GM12878 (cell line): ENCODE data around the gene NEUROD1. TPM values are rescaled to one million over a fixed set of nuclear protein-coding genes. Genes with fewer than 3 reads are reported as not detected.

Source experiments
- ATAC-seq: fragments of 200-7000 bp; cut with Tn5 transposase; 3 replicates; pipeline ENCODE4 v1.9.1; 2020; ENCODE audit warnings: mild to moderate bottlenecking, moderate library complexity
- BruUV-seq: library from RNA; stranded (reverse); fragments of 400-500 nt; replicated peaks from 2 replicates; lab custom pipeline; 2021; lab: Mats Ljungman, UMichigan
- CTCF ChIA-PET: fragments of 300-600 bp; sonication (Branson Sonifier 250); formaldehyde crosslinking; extraction: SDS; loops from one replicate; lab custom pipeline; 2021; ENCODE audit warnings: inconsistent platforms; lab: Yijun Ruan, JAX
- POLR2A ChIA-PET: fragments of 350-600 bp; formaldehyde crosslinking; extraction: SDS; loops from one replicate; lab custom pipeline; 2021; ENCODE audit warnings: inconsistent platforms; lab: Charles Lee
- RAD21 ChIA-PET: fragments of 300-600 bp; sonication (Branson Sonifier 250); formaldehyde crosslinking; loops from one replicate; lab custom pipeline; 2023; ENCODE audit warnings: antibody characterized with exemption; ENCODE audit not compliant: unreplicated experiment; lab: Charles Lee
- SMC1A ChIA-PET: fragments of 300-600 bp; sonication (Branson Sonifier 250); formaldehyde crosslinking; loops from one replicate; lab custom pipeline; 2023; ENCODE audit not compliant: unreplicated experiment, uncharacterized antibody; lab: Charles Lee
- DNase-seq: peaks from one replicate; pipeline ENCODE4 v3.0.0-alpha.2; 2011; ENCODE audit warnings: low read depth, low spot score
- FAIRE-seq: peaks from 3 replicates; lab custom pipeline; 2011; peaks lifted over from hg19 to GRCh38; lab: Jason Lieb, UNC
- H2AFZ ChIP-seq: 2 replicates; pipeline ENCODE4 v1.6.0; 2011; ENCODE audit warnings: low read depth, low read length, control low read depth; ENCODE audit not compliant: control insufficient read depth
- H3K27ac ChIP-seq: 2 replicates; pipeline ENCODE4 v1.5.1; 2011; ENCODE audit warnings: control low read depth; ENCODE audit not compliant: control insufficient read depth, insufficient read depth
- H3K27me3 ChIP-seq, 2 experiments: replicated peaks in 1 of 2; 2 replicates each; pipeline versions ENCODE4 v1.6.0 to v1.6.1; 2011; ENCODE audit warnings: low read length in 1 of 2; ENCODE audit not compliant: control insufficient read depth in 2 of 2, insufficient read depth in 2 of 2
- H3K36me3 ChIP-seq, 2 experiments: 2 replicates each; pipeline ENCODE4 v1.5.1; 2011; ENCODE audit warnings: low read length in 1 of 2; ENCODE audit not compliant: control insufficient read depth in 2 of 2, insufficient read depth in 2 of 2
- H3K4me1 ChIP-seq: 2 replicates; pipeline ENCODE4 v1.6.1; 2011; ENCODE audit warnings: mild to moderate bottlenecking, low read length, moderate library complexity, mixed read lengths; ENCODE audit not compliant: control insufficient read depth, insufficient read depth
- H3K4me2 ChIP-seq: 2 replicates; pipeline ENCODE4 v1.6.0; 2011; ENCODE audit warnings: control low read depth; ENCODE audit not compliant: control insufficient read depth, insufficient read depth
- H3K4me3 ChIP-seq: fragments of 200-600 bp; sonication (generic); 2 replicates; pipeline ENCODE4 v1.5.1; 2016
- H3K79me2 ChIP-seq: 2 replicates; pipeline ENCODE4 v1.6.0; 2011; ENCODE audit warnings: low read length; ENCODE audit not compliant: control insufficient read depth, insufficient read depth
- H3K9ac ChIP-seq: 2 replicates; pipeline ENCODE4 v1.8.0; 2011; ENCODE audit warnings: low read length, control low read depth, mixed read lengths; ENCODE audit not compliant: control insufficient read depth, insufficient read depth
- H3K9me3 ChIP-seq: replicated peaks from 3 replicates; pipeline ENCODE4 v1.5.1; 2011; ENCODE audit warnings: mild to moderate bottlenecking, low read length; ENCODE audit not compliant: control insufficient read depth, insufficient read depth
- H4K20me1 ChIP-seq: 2 replicates; pipeline ENCODE4 v1.6.0; 2011; ENCODE audit not compliant: control insufficient read depth, insufficient read depth
- CREB1 ChIP-seq: IDR thresholded peaks from 2 replicates; pipeline ENCODE4 v1.6.1; 2012; ENCODE audit warnings: low read depth, mild to moderate bottlenecking, inconsistent platforms
- NFIC ChIP-seq: IDR thresholded peaks from 2 replicates; pipeline ENCODE4 v1.6.1; 2012; ENCODE audit warnings: low read depth, mild to moderate bottlenecking, inconsistent platforms, low read length, moderate library complexity
- RBBP5 ChIP-seq: fragments of 200-600 bp; sonication (generic); conservative IDR thresholded peaks from 2 replicates; pipeline ENCODE4 v1.6.1; 2016
- SMC3 ChIP-seq: IDR thresholded peaks from 2 replicates; pipeline ENCODE4 v1.6.1; 2011; ENCODE audit warnings: low read length, improper control_type of control experiment, borderline replicate concordance
- SP1 ChIP-seq: IDR thresholded peaks from one replicate; pipeline ENCODE4 v1.6.1; 2011; ENCODE audit warnings: low read depth, low read length
- SREBF2 ChIP-seq: IDR thresholded peaks from 2 replicates; pipeline ENCODE4 v1.6.1; 2012; ENCODE audit warnings: mild to moderate bottlenecking, low read length
- TAF1 ChIP-seq: IDR thresholded peaks from 2 replicates; pipeline ENCODE4 v1.6.1; 2011; ENCODE audit warnings: mild to moderate bottlenecking, low read depth, low read length, borderline replicate concordance
- TBL1XR1 ChIP-seq: IDR thresholded peaks from 2 replicates; pipeline ENCODE4 v1.6.1; 2012; ENCODE audit warnings: low read depth, low read length, improper control_type of control experiment
- in situ Hi-C: fragments of 300-500 bp; cut with MboI; formaldehyde crosslinking; loops from 9 replicates; pipeline ENCODE4 v1.14.3; 2018; ENCODE audit warnings: mixed read lengths
- intact Hi-C: fragments of 100-400 bp; cut with micrococcal nuclease; formaldehyde crosslinking; loops from one replicate; pipeline ENCODE4 v1.14.2; 2022; ENCODE audit not compliant: unreplicated experiment
- polyA plus RNA-seq, 11 experiments: library from polyadenylated mRNA; depleted of rRNA in 4 of 11; unstranded in 6 of 11; stranded (reverse) in 5 of 11; fragments of >200 nt; fragmentation: Nextera tagmentation in 4 of 11; fragmentation: Illumina TruSeq in 1 of 11; extraction: Ambion mirVana in 4 of 11; extraction: Trizol in 1 of 11; gene quantifications; 1 replicate in 1 of 11; 2 replicates in 10 of 11; pipeline versions ENCODE4 v1.2.1 to v1.2.3, GENCODE V29; 2011 to 2016; ENCODE audit warnings: inconsistent platforms in 2 of 11, missing spikeins in 2 of 11, low read depth in 1 of 11
- total RNA-seq, 4 experiments: library from RNA; depleted of rRNA in 3 of 4; stranded (reverse); fragments of >200 nt in 3 of 4; fragmentation: Illumina TruSeq in 1 of 4; extraction: Trizol in 1 of 4; gene quantifications; 2 replicates each; pipeline versions ENCODE4 v1.2.1 to v1.2.3, GENCODE V29; 2013 to 2021
- TF ChIP-seq, protein P1 (sequence below): fragments of 450-650 bp; IDR thresholded peaks from 2 replicates; pipeline ENCODE4 v1.6.1; 2018; ENCODE audit warnings: mild to moderate bottlenecking, low read depth, moderate library complexity; ENCODE audit not compliant: partially characterized antibody
- TF ChIP-seq, protein P2 (sequence below): IDR thresholded peaks from 2 replicates; pipeline ENCODE4 v1.6.1; 2011; ENCODE audit warnings: low read depth, low read length, improper control_type of control experiment, borderline replicate concordance
- TF ChIP-seq, protein P3 (sequence below): IDR thresholded peaks from 2 replicates; pipeline ENCODE4 v1.6.1; 2012; ENCODE audit warnings: low read depth, low read length, improper control_type of control experiment
- TF ChIP-seq, protein P4 (sequence below): fragments of 450-650 bp; IDR thresholded peaks from 2 replicates; pipeline ENCODE4 v1.6.1; 2016; ENCODE audit warnings: mild to moderate bottlenecking, moderate library complexity, borderline replicate concordance
- TF ChIP-seq, protein P5 (sequence below): fragments of 450-650 bp; IDR thresholded peaks from 2 replicates; pipeline ENCODE4 v1.6.1; 2016; ENCODE audit warnings: mild to moderate bottlenecking

Gene NEUROD1
- total and polyA plus RNA-seq, 10 of the 15 experiments (the other 5 are each of a cell fraction or from before 2014, with no cell fraction given): not detected

DNA sequence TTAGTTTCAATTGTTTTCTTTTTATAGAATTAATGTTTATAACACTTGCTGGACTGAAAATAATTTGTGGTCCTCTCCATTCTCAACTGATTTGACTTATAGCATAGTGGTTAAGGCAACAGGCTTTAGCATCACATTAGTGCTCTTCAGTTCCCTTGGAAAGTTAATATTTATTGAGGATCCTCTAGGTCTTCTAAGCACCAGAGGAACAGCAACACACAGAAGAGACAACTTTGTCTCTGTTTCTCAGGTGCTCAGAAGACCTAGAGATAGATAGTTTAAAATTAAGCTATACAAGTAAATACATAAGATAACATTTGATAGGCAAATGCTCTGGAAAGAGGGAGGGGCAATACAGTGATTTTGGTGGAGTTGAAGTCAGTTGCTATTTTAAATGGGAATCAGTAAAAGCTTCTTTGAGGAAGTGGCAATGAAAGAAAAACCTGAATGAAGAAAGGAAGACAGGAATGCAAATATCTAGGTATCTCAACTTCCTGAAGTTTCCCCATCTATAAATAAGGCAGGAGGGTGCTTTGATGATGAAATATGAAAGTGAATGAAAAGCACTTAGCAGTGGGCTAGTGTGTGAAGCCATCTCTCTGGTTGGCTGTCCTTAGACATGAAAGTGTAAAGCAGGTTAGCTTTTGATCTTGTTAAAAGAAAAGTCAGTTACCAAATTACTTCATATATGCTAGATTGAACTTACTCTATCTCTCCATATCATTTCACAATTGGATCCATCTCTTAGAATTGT is 7.9 kb downstream of the NEUROD1 start:
- H3K9me3 ChIP-seq: no peaks in the 10 kb centered on the region
- H3K9ac ChIP-seq: no peak overlapping the region
- H3K36me3 ChIP-seq: no peaks in the 10 kb centered on the region
- SMC1A ChIA-PET: interaction anchor here (0.7 to 1.3 kb wide), 5 partner anchors 9 to 104 kb away, joined by 3 to 5 read pairs (median 3); no protein-coding TSS in a partner anchor
- H3K4me3 ChIP-seq: no peak overlapping the region; the same call in 1 of the 2 replicates
- H2AFZ ChIP-seq: no peak overlapping the region
- CTCF ChIA-PET: interaction anchor here (2.3 kb wide), 1 partner anchor 43 kb away, joined by 6 read pairs; no protein-coding TSS in a partner anchor
- POLR2A ChIA-PET: no interaction called here
- intact Hi-C loops: no loop called here
- H3K4me2 ChIP-seq: peak overlapping the region; percentile 53
- H3K27ac ChIP-seq: no peak overlapping the region
- DNase-seq: peak; percentile 40
- H3K4me1 ChIP-seq: peaks cover 9% of the 10 kb centered on the region
- RAD21 ChIA-PET: no interaction called here
- in situ Hi-C loops: no loop called here
- peak; percentile 68 for ATAC-seq
- no TSS peak for BruUV-seq
- H3K27me3 ChIP-seq: no peaks in the 10 kb centered on the region
- peak; percentile 44 for FAIRE-seq
- H4K20me1 ChIP-seq: no peaks in the 10 kb centered on the region
- H3K79me2 ChIP-seq: no peaks in the 10 kb centered on the region
- TF ChIP-seq NFIC: peak; percentile 48; the same call in 1 of the 2 replicates
- TF ChIP-seq SP1: no peak
- TF ChIP-seq, protein P1, sequence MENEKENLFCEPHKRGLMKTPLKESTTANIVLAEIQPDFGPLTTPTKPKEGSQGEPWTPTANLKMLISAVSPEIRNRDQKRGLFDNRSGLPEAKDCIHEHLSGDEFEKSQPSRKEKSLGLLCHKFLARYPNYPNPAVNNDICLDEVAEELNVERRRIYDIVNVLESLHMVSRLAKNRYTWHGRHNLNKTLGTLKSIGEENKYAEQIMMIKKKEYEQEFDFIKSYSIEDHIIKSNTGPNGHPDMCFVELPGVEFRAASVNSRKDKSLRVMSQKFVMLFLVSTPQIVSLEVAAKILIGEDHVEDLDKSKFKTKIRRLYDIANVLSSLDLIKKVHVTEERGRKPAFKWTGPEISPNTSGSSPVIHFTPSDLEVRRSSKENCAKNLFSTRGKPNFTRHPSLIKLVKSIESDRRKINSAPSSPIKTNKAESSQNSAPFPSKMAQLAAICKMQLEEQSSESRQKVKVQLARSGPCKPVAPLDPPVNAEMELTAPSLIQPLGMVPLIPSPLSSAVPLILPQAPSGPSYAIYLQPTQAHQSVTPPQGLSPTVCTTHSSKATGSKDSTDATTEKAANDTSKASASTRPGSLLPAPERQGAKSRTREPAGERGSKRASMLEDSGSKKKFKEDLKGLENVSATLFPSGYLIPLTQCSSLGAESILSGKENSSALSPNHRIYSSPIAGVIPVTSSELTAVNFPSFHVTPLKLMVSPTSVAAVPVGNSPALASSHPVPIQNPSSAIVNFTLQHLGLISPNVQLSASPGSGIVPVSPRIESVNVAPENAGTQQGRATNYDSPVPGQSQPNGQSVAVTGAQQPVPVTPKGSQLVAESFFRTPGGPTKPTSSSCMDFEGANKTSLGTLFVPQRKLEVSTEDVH: no peak
- TF ChIP-seq SREBF2: no peak
- TF ChIP-seq TAF1: no peak
- TF ChIP-seq CREB1: 0 out of 2 replicates have a peak, but pooled peaks have one; percentile 10
- TF ChIP-seq, protein P2, sequence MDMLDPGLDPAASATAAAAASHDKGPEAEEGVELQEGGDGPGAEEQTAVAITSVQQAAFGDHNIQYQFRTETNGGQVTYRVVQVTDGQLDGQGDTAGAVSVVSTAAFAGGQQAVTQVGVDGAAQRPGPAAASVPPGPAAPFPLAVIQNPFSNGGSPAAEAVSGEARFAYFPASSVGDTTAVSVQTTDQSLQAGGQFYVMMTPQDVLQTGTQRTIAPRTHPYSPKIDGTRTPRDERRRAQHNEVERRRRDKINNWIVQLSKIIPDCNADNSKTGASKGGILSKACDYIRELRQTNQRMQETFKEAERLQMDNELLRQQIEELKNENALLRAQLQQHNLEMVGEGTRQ: no peak
- TF ChIP-seq, protein P3, sequence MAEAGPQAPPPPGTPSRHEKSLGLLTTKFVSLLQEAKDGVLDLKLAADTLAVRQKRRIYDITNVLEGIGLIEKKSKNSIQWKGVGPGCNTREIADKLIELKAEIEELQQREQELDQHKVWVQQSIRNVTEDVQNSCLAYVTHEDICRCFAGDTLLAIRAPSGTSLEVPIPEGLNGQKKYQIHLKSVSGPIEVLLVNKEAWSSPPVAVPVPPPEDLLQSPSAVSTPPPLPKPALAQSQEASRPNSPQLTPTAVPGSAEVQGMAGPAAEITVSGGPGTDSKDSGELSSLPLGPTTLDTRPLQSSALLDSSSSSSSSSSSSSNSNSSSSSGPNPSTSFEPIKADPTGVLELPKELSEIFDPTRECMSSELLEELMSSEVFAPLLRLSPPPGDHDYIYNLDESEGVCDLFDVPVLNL: no peak
- TF ChIP-seq, protein P4, sequence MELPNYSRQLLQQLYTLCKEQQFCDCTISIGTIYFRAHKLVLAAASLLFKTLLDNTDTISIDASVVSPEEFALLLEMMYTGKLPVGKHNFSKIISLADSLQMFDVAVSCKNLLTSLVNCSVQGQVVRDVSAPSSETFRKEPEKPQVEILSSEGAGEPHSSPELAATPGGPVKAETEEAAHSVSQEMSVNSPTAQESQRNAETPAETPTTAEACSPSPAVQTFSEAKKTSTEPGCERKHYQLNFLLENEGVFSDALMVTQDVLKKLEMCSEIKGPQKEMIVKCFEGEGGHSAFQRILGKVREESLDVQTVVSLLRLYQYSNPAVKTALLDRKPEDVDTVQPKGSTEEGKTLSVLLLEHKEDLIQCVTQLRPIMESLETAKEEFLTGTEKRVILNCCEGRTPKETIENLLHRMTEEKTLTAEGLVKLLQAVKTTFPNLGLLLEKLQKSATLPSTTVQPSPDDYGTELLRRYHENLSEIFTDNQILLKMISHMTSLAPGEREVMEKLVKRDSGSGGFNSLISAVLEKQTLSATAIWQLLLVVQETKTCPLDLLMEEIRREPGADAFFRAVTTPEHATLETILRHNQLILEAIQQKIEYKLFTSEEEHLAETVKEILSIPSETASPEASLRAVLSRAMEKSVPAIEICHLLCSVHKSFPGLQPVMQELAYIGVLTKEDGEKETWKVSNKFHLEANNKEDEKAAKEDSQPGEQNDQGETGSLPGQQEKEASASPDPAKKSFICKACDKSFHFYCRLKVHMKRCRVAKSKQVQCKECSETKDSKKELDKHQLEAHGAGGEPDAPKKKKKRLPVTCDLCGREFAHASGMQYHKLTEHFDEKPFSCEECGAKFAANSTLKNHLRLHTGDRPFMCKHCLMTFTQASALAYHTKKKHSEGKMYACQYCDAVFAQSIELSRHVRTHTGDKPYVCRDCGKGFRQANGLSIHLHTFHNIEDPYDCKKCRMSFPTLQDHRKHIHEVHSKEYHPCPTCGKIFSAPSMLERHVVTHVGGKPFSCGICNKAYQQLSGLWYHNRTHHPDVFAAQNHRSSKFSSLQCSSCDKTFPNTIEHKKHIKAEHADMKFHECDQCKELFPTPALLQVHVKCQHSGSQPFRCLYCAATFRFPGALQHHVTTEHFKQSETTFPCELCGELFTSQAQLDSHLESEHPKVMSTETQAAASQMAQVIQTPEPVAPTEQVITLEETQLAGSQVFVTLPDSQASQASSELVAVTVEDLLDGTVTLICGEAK: no peak
- TF ChIP-seq, protein P5, sequence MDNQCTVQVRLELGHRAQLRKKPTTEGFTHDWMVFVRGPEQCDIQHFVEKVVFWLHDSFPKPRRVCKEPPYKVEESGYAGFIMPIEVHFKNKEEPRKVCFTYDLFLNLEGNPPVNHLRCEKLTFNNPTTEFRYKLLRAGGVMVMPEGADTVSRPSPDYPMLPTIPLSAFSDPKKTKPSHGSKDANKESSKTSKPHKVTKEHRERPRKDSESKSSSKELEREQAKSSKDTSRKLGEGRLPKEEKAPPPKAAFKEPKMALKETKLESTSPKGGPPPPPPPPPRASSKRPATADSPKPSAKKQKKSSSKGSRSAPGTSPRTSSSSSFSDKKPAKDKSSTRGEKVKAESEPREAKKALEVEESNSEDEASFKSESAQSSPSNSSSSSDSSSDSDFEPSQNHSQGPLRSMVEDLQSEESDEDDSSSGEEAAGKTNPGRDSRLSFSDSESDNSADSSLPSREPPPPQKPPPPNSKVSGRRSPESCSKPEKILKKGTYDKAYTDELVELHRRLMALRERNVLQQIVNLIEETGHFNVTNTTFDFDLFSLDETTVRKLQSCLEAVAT: no peak
- TF ChIP-seq RBBP5: no peak
- TF ChIP-seq TBL1XR1: no peak
- no peak for TF ChIP-seq SMC3
